ENCODE measurements around the gene PRSS56. TPM values are rescaled to one million over a fixed set of nuclear protein-coding genes. Genes with fewer than 3 reads are reported as not detected.

Gene PRSS56
- not detected for total RNA-seq

- no peak for DNase-seq (ENCODE audit: low spot score in 2 of 2)
- H3K4me3 ChIP-seq (ENCODE audit: low read depth, poor library complexity, severe bottlenecking), result no peak within 1 kb of the TSS
- no peak for TF ChIP-seq POLR2A (IDR thresholded peaks at IDR 0.05)
- TF ChIP-seq CTCF (IDR thresholded peaks at IDR 0.05), result no peak
- 51 to 60% methylated on average over 19 of the region's 19 CpGs for WGBS, 2 donors
- intact Hi-C loops (cut with DNase I; ENCODE audit: low total_unique reads), result no loop called here
These were observed at the start of gene PRSS56 for GRCh38 chr2:232519581-232520438. TSS of gene PRSS56 (plus strand) at chr2:232520388. CDS start at chr2:232520599, 211 bp downstream.

DNA sequence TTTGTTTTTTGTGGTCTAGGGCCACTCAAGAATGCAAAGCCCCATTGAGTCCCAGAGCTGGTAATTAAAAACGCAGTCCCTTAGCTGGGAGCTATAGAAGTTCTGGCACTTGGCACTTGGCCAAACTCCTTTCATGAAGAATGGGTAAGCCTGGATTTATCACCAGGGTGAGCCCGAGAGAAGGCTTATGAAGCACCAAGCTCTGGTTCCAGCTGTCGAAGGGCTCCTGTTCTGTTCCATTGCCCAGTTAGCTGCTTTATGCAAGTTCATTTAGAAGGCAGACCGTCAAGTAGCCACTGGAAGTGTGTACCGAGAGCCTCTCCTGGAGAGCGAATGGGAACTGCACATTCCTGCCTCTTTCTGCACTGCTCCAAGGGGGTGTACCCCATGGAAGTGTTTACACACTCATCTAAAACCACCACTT lies 46.7 kb upstream of the PRSS56 start:
- WGBS, 2 donors, result 30 to 34% methylated on average over 6 of the region's 6 CpGs
- peak in 1 of 2 donors; percentile 32 for DNase-seq (ENCODE audit: low spot score in 2 of 2)
- no peak overlapping the region for H3K4me3 ChIP-seq (ENCODE audit: low read depth, poor library complexity, severe bottlenecking)
- TF ChIP-seq CTCF (IDR thresholded peaks at IDR 0.05), result no peak
- no peak for TF ChIP-seq POLR2A (IDR thresholded peaks at IDR 0.05)
- intact Hi-C loops (cut with DNase I; ENCODE audit: low total_unique reads), result no loop called here

DNA sequence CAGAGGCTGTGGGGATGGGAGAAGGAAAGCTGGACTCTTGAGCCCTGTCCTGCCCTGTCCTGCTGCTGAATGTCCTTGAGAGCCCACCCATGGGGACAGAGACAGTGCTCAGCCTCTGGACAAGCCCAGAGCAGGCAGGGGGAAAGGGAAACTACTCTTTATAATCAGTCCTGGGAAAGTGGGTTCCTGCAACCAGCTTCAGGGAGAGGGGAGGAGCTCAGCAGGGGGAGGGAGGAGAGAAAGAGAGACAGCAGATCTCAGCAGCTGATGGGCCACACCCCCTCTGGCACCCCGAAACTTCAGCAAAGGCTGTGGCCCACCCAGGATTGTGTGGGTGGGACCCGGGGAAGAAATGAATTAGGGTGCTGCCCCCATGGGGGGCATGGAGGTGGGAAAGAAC lies 44.1 kb upstream of the PRSS56 start:
- intact Hi-C loops (cut with DNase I; ENCODE audit: low total_unique reads), result no loop called here
- H3K4me3 ChIP-seq (ENCODE audit: low read depth, poor library complexity, severe bottlenecking), result no peak overlapping the region
- TF ChIP-seq POLR2A (IDR thresholded peaks at IDR 0.05) (no peak), CTCF (IDR thresholded peaks at IDR 0.05) (no peak)
- WGBS, 2 donors, result 50 to 78% methylated on average over 2 of the region's 2 CpGs
- no peak for DNase-seq (ENCODE audit: low spot score in 2 of 2)

GRCh38 chr2:232476791-232477190 lies 43.4 kb upstream of the PRSS56 start:
- DNase-seq (ENCODE audit: low spot score in 2 of 2), result peak in 1 of 2 donors; percentile 66
- no peak overlapping the region for H3K4me3 ChIP-seq (ENCODE audit: low read depth, poor library complexity, severe bottlenecking)
- WGBS, 2 donors, result 94 to 98% methylated on average over 7 of the region's 7 CpGs
- TF ChIP-seq POLR2A (IDR thresholded peaks at IDR 0.05), result no peak
- no peak for TF ChIP-seq CTCF (IDR thresholded peaks at IDR 0.05)
- intact Hi-C loops (cut with DNase I; ENCODE audit: low total_unique reads), result no loop called here

GRCh38 chr2:232477751-232478510 lies 42.3 kb upstream of the PRSS56 start:
- TF ChIP-seq CTCF (IDR thresholded peaks at IDR 0.05) (no peak), POLR2A (IDR thresholded peaks at IDR 0.05) (no peak)
- peak in 1 of 2 donors; percentile 72 for DNase-seq (ENCODE audit: low spot score in 2 of 2)
- intact Hi-C loops (cut with DNase I; ENCODE audit: low total_unique reads), result no loop called here
- 88 to 92% methylated on average over 9 to 13 of the region's 13 CpGs for WGBS, 2 donors
- no peak overlapping the region for H3K4me3 ChIP-seq (ENCODE audit: low read depth, poor library complexity, severe bottlenecking)
